ENCODE measurements around the gene NEAT1.
"Not testable (repeated sequence)": the region's sequence is repeated elsewhere in the genome, so short reads cannot be mapped to it uniquely, and the experiment has no call there.

Gene NEAT1

GRCh38 chr11:65435411-65435931 is 12.9 kb downstream of the NEAT1 start:
- peak in 1 of 2 donors; percentile 27 for DNase-seq

GRCh38 chr11:65435981-65436411 is 13.4 kb downstream of the NEAT1 start:
- DNase-seq, result peak in 1 of 2 donors; percentile 31

- DNase-seq, result peak in 1 of 2 donors; percentile 44
Measured at GRCh38 chr11:65436412-65437032, 13.9 kb downstream of the NEAT1 start.

GRCh38 chr11:65437436-65438227 is 15.0 kb downstream of the NEAT1 start:
- DNase-seq, result peak in 1 of 2 donors; percentile 22

GRCh38 chr11:65438257-65439151 is 15.9 kb downstream of the NEAT1 start:
- peak in 1 of 2 donors; percentile 24 for DNase-seq

GRCh38 chr11:65439331-65440181 is 17.0 kb downstream of the NEAT1 start:
- peak in 1 of 2 donors; percentile 24 for DNase-seq

GRCh38 chr11:65440831-65441499 is 18.4 kb downstream of the NEAT1 start:
- DNase-seq, result peak in 1 of 2 donors; percentile 33

- peak in 1 of 2 donors; percentile 24 for DNase-seq
Measured at GRCh38 chr11:65442842-65443331, 20.3 kb downstream of the NEAT1 start.

GRCh38 chr11:65444314-65445051 is 21.9 kb downstream of the NEAT1 start:
- DNase-seq, result no peak

- peak in 1 of 2 donors; percentile 29 for DNase-seq
Measured at GRCh38 chr11:65445101-65445603, 22.6 kb downstream of the NEAT1 start.

GRCh38 chr11:65445604-65446445 is 23.2 kb downstream of the NEAT1 start:
- peak in 1 of 2 donors; percentile 36 for DNase-seq

- peak in 1 of 2 donors; percentile 44 for DNase-seq
Measured at GRCh38 chr11:65446446-65447277, 24.1 kb downstream of the NEAT1 start.

GRCh38 chr11:65448074-65448417 is 25.4 kb downstream of the NEAT1 start:
- DNase-seq, result peak in 1 of 2 donors; percentile 45

GRCh38 chr11:65448418-65449105 is 26.0 kb downstream of the NEAT1 start:
- DNase-seq, result no peak

GRCh38 chr11:65451301-65451700 is 28.7 kb downstream of the NEAT1 start:
- not testable (repeated sequence) for DNase-seq

- DNase-seq, result not testable (repeated sequence)
Measured at GRCh38 chr11:65452259-65452658, 29.7 kb downstream of the NEAT1 start.

GRCh38 chr11:65452806-65453490 is 30.4 kb downstream of the NEAT1 start:
- DNase-seq, result no peak
